Neural progenitor cell (in vitro differentiated cells): ENCODE results near the gene RASD2.

Experiments
- EZH2 ChIP-seq: fragments of 200-600 bp; sonication (generic); IDR thresholded peaks from 2 replicates; pipeline ENCODE4 v1.6.1; 2017; ENCODE audit warnings: antibody characterized with exemption, mild to moderate bottlenecking, moderate library complexity
- EZH2phosphoT487 ChIP-seq: fragments of 200-600 bp; sonication (generic); IDR thresholded peaks from 2 replicates; pipeline ENCODE4 v1.6.1; 2017; ENCODE audit warnings: antibody characterized with exemption
- TF ChIP-seq, protein P1 (sequence below): fragments of 200-600 bp; sonication (generic); IDR thresholded peaks from 2 replicates; pipeline ENCODE4 v1.5.1; 2017; ENCODE audit warnings: antibody characterized with exemption, mild to moderate bottlenecking

GRCh38 chr22:35558031-35558430 lies 17.4 kb downstream of the RASD2 start:
- TF ChIP-seq, protein P1, sequence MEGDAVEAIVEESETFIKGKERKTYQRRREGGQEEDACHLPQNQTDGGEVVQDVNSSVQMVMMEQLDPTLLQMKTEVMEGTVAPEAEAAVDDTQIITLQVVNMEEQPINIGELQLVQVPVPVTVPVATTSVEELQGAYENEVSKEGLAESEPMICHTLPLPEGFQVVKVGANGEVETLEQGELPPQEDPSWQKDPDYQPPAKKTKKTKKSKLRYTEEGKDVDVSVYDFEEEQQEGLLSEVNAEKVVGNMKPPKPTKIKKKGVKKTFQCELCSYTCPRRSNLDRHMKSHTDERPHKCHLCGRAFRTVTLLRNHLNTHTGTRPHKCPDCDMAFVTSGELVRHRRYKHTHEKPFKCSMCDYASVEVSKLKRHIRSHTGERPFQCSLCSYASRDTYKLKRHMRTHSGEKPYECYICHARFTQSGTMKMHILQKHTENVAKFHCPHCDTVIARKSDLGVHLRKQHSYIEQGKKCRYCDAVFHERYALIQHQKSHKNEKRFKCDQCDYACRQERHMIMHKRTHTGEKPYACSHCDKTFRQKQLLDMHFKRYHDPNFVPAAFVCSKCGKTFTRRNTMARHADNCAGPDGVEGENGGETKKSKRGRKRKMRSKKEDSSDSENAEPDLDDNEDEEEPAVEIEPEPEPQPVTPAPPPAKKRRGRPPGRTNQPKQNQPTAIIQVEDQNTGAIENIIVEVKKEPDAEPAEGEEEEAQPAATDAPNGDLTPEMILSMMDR, result no peak
- TF ChIP-seq EZH2 (no peak), EZH2phosphoT487 (no peak)
